SU-DHL-6 (cell line): ENCODE results near the gene RSPO1.

Source experiments
- H2AFZ ChIP-seq: fragments of 200-600 bp; sonication (generic); 2 replicates; pipeline ENCODE4 v1.6.1; 2014; ENCODE audit warnings: low read depth, mild to moderate bottlenecking, moderate library complexity, mixed read lengths, antibody characterized with exemption, low read length; ENCODE audit not compliant: severe bottlenecking
- H3F3A ChIP-seq: fragments of 200-600 bp; shearing (Covaris generic); 2 replicates; pipeline ENCODE4 v1.6.0; 2016; ENCODE audit warnings: antibody characterized with exemption, mild to moderate bottlenecking; ENCODE audit not compliant: insufficient read depth
- H3K27ac ChIP-seq: fragments of 200-600 bp; sonication (generic); 2 replicates; pipeline ENCODE4 v1.5.1; 2016; ENCODE audit warnings: low read depth, mild to moderate bottlenecking, low read length, moderate library complexity, mixed read lengths
- H3K27me3 ChIP-seq: fragments of 200-600 bp; sonication (generic), shearing (Covaris generic); 2 replicates; pipeline ENCODE4 v1.6.0; 2014; ENCODE audit warnings: mild to moderate bottlenecking, low read length
- H3K36me3 ChIP-seq: fragments of 200-600 bp; sonication (generic); 2 replicates; pipeline ENCODE4 v1.6.1; 2014; ENCODE audit warnings: mild to moderate bottlenecking, low read length, mixed read lengths
- H3K4me2 ChIP-seq: fragments of 300-600, 200-600 bp; shearing (Covaris generic), sonication (generic); 2 replicates; pipeline ENCODE4 v1.6.0; 2014; ENCODE audit warnings: low read length, low read depth, mild to moderate bottlenecking; ENCODE audit not compliant: poor library complexity, severe bottlenecking
- H3K4me3 ChIP-seq: fragments of 200-600 bp; sonication (generic); 2 replicates; pipeline ENCODE4 v1.5.1; 2014; ENCODE audit warnings: antibody characterized with exemption, low read length, mild to moderate bottlenecking, mixed read lengths; ENCODE audit not compliant: insufficient read depth, poor library complexity, severe bottlenecking
- H3K79me2 ChIP-seq: fragments of 200-600 bp; sonication (generic); 2 replicates; pipeline ENCODE4 v1.6.1; 2014; ENCODE audit warnings: mild to moderate bottlenecking, low read length, moderate library complexity; ENCODE audit not compliant: insufficient read depth
- H3K9ac ChIP-seq: fragments of 200-600 bp; sonication (generic); 2 replicates; pipeline ENCODE4 v1.7.0; 2014; ENCODE audit warnings: mild to moderate bottlenecking, low read length
- H3K9me2 ChIP-seq: fragments of 200-600 bp; sonication (generic); replicated peaks from 2 replicates; pipeline ENCODE4 v1.6.1; 2014; ENCODE audit warnings: low read length; ENCODE audit not compliant: insufficient read depth
- H3K9me3 ChIP-seq: fragments of 200-600 bp; sonication (generic); 2 replicates; pipeline ENCODE4 v1.6.1; 2014; ENCODE audit warnings: low read length, mixed read lengths; ENCODE audit not compliant: insufficient read depth
- H4K20me1 ChIP-seq: fragments of 200-600 bp; sonication (generic); 2 replicates; pipeline ENCODE4 v1.6.1; 2014; ENCODE audit warnings: low read depth, mild to moderate bottlenecking, antibody characterized with exemption, low read length, moderate library complexity, mixed read lengths
- CTCF ChIP-seq: fragments of 200-600 bp; sonication (generic); IDR thresholded peaks from one replicate; pipeline ENCODE4 v1.5.1; 2017; ENCODE audit warnings: antibody characterized with exemption, mild to moderate bottlenecking, low read length, moderate library complexity; ENCODE audit not compliant: insufficient read depth, poor library complexity, severe bottlenecking
- EZH2phosphoT487 ChIP-seq: fragments of 200-600 bp; sonication (generic), shearing (Covaris generic); conservative IDR thresholded peaks from 2 replicates; pipeline ENCODE4 v1.6.1; 2018; ENCODE audit warnings: mild to moderate bottlenecking, antibody characterized with exemption, low read length, moderate library complexity, mixed read lengths

The RSPO1 gene

GRCh38 chr1:37609994-37610393 lies 24.7 kb downstream of the RSPO1 start:
- Histone ChIP-seq H3K9me2 (no peaks in the 10 kb centered on the region), H2AFZ (no peak overlapping the region), H3K4me2 (no peak overlapping the region), H3F3A (no peaks in the 10 kb centered on the region), H3K79me2 (no peaks in the 10 kb centered on the region), H3K9me3 (no peaks in the 10 kb centered on the region), H3K36me3 (no peaks in the 10 kb centered on the region), H3K27me3 (no peaks in the 10 kb centered on the region), H3K27ac (no peak overlapping the region), H3K9ac (no peak overlapping the region), H3K4me3 (no peak overlapping the region), H4K20me1 (no peaks in the 10 kb centered on the region)
- TF ChIP-seq EZH2phosphoT487: no peak
- TF ChIP-seq CTCF: no peak

- no peaks in the 10 kb centered on the region for H4K20me1 ChIP-seq
- no peaks in the 10 kb centered on the region for H3K79me2 ChIP-seq
- no peak overlapping the region for H2AFZ ChIP-seq
- no peak for TF ChIP-seq EZH2phosphoT487
- TF ChIP-seq CTCF: no peak
- no peaks in the 10 kb centered on the region for H3K9me2 ChIP-seq
- H3F3A ChIP-seq: no peaks in the 10 kb centered on the region
- no peak overlapping the region for H3K4me3 ChIP-seq
- no peaks in the 10 kb centered on the region for H3K36me3 ChIP-seq
- no peaks in the 10 kb centered on the region for H3K27me3 ChIP-seq
- no peak overlapping the region for H3K27ac ChIP-seq
- H3K4me2 ChIP-seq: no peak overlapping the region
- no peaks in the 10 kb centered on the region for H3K9me3 ChIP-seq
- no peak overlapping the region for H3K9ac ChIP-seq
These were observed 25.7 kb downstream of the RSPO1 start for GRCh38 chr1:37609002-37609401.

- Histone ChIP-seq H3K9me3 (no peaks in the 10 kb centered on the region), H3K27ac (no peak overlapping the region), H4K20me1 (no peaks in the 10 kb centered on the region), H3F3A (no peaks in the 10 kb centered on the region), H3K9ac (no peak overlapping the region), H3K27me3 (no peaks in the 10 kb centered on the region), H2AFZ (no peak overlapping the region), H3K9me2 (no peaks in the 10 kb centered on the region), H3K79me2 (no peaks in the 10 kb centered on the region), H3K36me3 (no peaks in the 10 kb centered on the region), H3K4me2 (no peak overlapping the region), H3K4me3 (no peak overlapping the region)
- TF ChIP-seq EZH2phosphoT487 (no peak), CTCF (no peak)
These were observed 28.0 kb downstream of the RSPO1 start for GRCh38 chr1:37606481-37607263.
